ENCODE data around the gene P4HA3.
A peak's percentile ranks its signal among the peaks of the same experiment; 100 is the strongest.

P4HA3 gene

DNA sequence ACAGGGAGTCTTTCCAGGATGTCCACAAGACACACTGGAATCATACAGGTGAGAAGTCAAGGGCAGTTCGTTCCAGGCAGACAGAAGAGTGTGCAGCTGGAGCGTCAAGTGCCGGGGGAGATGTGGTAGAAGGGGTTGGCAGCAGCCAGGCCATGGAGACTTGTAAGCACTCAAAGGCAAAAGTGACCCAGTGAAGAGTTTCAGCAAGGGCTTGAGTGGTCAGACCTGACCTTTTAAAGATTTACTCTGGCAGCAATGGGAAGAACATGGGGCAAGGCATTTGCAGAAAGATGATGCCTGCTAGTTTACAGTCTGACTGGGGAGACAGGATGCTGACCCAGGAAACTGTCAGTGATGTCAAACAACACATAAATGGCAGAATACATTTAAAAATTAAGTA is 29.0 kb downstream of the P4HA3 start:
- no peak overlapping the region for H3K4me3 ChIP-seq (replicated peaks; ENCODE audit: low read depth, low read length)
- TF ChIP-seq, protein P1, sequence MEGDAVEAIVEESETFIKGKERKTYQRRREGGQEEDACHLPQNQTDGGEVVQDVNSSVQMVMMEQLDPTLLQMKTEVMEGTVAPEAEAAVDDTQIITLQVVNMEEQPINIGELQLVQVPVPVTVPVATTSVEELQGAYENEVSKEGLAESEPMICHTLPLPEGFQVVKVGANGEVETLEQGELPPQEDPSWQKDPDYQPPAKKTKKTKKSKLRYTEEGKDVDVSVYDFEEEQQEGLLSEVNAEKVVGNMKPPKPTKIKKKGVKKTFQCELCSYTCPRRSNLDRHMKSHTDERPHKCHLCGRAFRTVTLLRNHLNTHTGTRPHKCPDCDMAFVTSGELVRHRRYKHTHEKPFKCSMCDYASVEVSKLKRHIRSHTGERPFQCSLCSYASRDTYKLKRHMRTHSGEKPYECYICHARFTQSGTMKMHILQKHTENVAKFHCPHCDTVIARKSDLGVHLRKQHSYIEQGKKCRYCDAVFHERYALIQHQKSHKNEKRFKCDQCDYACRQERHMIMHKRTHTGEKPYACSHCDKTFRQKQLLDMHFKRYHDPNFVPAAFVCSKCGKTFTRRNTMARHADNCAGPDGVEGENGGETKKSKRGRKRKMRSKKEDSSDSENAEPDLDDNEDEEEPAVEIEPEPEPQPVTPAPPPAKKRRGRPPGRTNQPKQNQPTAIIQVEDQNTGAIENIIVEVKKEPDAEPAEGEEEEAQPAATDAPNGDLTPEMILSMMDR (IDR thresholded peaks at IDR 0.05; ENCODE audit: low read length, missing control alignments), result no peak
- DNase-seq (ENCODE audit: low read depth), result no peak

DNA sequence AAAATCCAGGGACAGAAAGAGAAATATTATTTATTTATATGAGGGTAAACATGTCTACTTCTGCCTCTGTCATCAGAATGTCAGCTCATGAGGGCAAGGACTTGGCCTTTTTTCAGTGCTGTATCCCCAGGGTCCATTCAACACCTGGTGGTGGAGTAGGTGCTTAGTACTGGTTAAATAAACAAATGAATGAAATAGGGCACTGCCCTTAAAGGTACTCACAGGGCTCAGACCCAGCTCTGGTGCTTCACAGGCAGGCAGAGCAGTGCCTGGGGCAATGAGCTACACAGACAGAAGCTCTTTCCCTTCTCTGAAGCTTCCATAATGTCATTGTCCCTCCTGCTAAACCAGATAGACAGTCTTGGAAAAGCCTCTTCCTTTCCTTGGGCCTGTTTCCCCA is 30.9 kb downstream of the P4HA3 start:
- DNase-seq (ENCODE audit: low read depth), result no peak
- TF ChIP-seq, protein P1 (IDR thresholded peaks at IDR 0.05; ENCODE audit: low read length, missing control alignments), result no peak
- H3K4me3 ChIP-seq (replicated peaks; ENCODE audit: low read depth, low read length), result no peak overlapping the region

DNA sequence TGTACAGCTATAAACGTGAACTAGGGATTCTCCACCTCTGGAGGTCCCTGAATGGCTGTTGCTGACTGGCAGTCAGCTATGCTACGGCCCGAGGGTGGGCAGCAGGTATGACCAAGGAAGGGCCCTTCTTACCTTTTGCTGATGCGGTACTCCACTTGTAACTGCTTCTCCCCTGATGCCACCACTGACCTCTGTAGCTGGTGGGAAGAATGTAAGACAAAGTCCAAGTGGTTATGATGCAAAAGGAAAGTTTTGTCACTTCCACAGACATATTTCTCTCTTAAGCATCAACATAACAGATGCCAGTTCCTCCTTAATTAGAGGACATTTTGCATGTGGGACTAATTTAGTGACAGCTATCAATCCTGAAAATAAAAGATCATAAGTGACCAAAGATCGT is 32.2 kb downstream of the P4HA3 start:
- H3K4me3 ChIP-seq (replicated peaks; ENCODE audit: low read depth, low read length), result no peak overlapping the region
- TF ChIP-seq, protein P1 (IDR thresholded peaks at IDR 0.05; ENCODE audit: low read length, missing control alignments), result no peak
- DNase-seq (ENCODE audit: low read depth), result peak; percentile 42

DNA sequence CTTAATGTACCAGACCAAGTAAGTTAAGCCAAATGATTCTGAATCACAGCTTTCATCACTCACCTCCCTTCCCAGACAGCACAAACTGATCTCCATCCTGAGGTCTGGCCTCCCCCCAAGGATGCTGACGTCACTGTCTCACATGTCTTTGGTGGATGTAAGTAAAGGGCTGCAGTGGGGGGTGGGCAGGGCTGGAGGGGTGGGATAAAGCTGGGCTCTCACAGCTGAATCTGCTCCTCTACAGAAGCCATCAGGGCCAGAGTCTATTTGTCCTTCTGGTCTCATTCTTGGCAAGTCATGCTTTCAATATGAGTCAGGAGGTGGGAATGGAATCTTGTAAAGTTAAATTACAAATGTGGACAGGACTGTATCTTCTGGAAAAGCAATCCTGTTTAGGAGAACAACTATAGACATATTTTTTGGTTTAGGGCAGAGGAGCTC is 32.7 kb downstream of the P4HA3 start:
- H3K4me3 ChIP-seq (replicated peaks; ENCODE audit: low read depth, low read length), result no peak overlapping the region
- TF ChIP-seq, protein P1 (IDR thresholded peaks at IDR 0.05; ENCODE audit: low read length, missing control alignments), result no peak
- peak; percentile 99 for DNase-seq (ENCODE audit: low read depth)

DNA sequence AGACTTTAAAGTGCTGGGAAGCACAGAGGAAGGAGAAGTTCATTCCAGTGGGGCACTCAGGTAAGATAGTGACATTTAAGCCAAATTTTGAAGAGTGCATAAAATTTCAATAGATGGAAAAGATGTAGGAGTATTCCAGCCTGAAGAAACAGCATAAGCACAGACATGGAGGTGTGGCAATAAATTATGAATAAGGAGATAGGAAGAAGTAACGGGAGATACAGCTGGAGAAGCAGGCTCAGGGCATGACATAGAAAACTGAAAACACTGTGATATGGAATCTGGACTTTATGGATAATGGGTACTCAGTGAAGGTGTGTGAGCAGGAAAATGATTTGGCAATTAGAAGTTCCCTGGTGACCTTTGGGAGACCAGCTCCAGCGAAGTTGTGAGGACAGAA is 33.3 kb downstream of the P4HA3 start:
- no peak overlapping the region for H3K4me3 ChIP-seq (replicated peaks; ENCODE audit: low read depth, low read length)
- peak; percentile 38 for DNase-seq (ENCODE audit: low read depth)
- TF ChIP-seq, protein P1 (IDR thresholded peaks at IDR 0.05; ENCODE audit: low read length, missing control alignments), result no peak

DNA sequence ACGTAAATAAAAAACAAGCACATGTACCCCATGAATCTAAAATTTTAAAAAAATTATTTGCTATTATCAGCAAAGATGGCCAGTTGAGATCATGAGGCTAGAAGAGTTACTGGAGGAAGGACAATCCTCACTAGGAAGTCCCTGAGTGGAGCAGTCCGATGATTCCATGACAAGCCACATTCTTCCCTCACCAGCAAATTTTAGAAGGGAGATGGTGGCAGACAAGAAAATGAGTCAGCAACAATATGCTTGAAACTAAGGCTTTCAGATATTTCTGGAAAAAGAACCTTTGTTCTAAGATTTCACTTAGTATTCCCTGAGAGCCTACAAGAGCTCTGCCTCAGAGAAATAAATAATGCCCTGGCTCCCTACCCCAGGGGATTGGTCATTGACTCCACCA is 34.9 kb downstream of the P4HA3 start:
- H3K4me3 ChIP-seq (replicated peaks; ENCODE audit: low read depth, low read length), result no peak overlapping the region
- TF ChIP-seq, protein P1 (IDR thresholded peaks at IDR 0.05; ENCODE audit: low read length, missing control alignments), result no peak
- DNase-seq (ENCODE audit: low read depth), result peak; percentile 49

DNA sequence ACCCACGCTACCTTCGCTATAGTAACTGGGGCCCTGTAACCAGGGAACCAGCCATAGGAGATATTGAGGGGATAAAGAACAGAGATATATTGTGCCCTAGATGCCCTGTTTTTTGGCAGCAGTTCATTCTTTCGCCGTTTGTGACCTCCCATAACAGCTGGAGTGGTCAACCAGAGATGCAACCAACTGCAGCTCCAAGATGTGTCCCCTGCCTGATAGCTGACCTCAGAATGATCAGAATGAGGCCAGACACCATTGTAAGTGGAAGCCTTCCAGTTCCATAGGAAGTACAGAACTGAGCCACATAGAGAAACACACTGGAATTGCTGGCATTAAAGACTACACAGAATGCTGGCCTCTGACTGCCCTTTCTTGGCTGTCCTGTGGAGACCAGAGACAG is 39.2 kb downstream of the P4HA3 start:
- no peak overlapping the region for H3K4me3 ChIP-seq (replicated peaks; ENCODE audit: low read depth, low read length)
- DNase-seq (ENCODE audit: low read depth), result no peak
- TF ChIP-seq, protein P1 (IDR thresholded peaks at IDR 0.05; ENCODE audit: low read length, missing control alignments), result no peak
